ENCODE measurements around the gene UBE2E3.

Gene UBE2E3

DNA sequence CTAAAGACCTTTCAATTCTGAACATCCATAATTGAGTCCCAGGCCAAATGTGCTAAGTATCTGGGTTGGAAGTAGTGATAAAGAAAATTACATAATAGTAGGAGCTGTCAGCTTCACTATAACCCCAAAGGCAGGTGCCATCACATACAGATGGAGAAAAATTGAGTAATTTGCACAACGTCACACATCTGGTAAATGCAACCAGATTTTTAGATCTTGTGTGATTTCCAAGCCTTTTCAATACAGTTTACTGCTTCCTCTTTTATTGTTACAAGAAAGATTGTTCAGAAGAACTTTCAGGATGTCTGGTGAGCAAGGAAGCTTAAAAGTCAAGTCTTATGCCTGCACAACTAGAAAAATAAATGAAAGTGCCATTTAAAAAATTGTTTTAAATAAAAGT lies 62.3 kb downstream of the UBE2E3 start:
- H3K4me3 ChIP-seq (ENCODE audit: low read depth, low read length) = no peak overlapping the region
- no peaks in the 10 kb centered on the region for H3K4me1 ChIP-seq (ENCODE audit: control insufficient read depth in 1 of 2, insufficient read depth in 2 of 2, low read length in 2 of 2)
- no peaks in the 10 kb centered on the region for H3K9me3 ChIP-seq (ENCODE audit: insufficient read depth, low read depth, low read length)
- no peak overlapping the region for H2AK5ac ChIP-seq (ENCODE audit: low read length)
- no peak overlapping the region for H4K12ac ChIP-seq (ENCODE audit: low read depth, low read length)
- no peak overlapping the region for H3K23ac ChIP-seq (ENCODE audit: low read length)
- no peaks in the 10 kb centered on the region for H3K27me3 ChIP-seq (ENCODE audit: insufficient read depth, low read length)
- no peak overlapping the region for H3K14ac ChIP-seq (ENCODE audit: low read length)
- H2BK12ac ChIP-seq (ENCODE audit: low read length) = no peak overlapping the region
- no peak for DNase-seq
- H3K4me2 ChIP-seq (ENCODE audit: low read length) = no peak overlapping the region
- no peaks in the 10 kb centered on the region for H3K36me3 ChIP-seq (ENCODE audit: control insufficient read depth in 1 of 2, insufficient read depth in 2 of 2, low read length in 2 of 2)
- H2BK120ac ChIP-seq (ENCODE audit: insufficient read depth, low read length, poor library complexity) = no peak overlapping the region
- no peak overlapping the region for H4K8ac ChIP-seq (ENCODE audit: low read depth, low read length)
- H3K79me1 ChIP-seq (ENCODE audit: low read length) = no peaks in the 10 kb centered on the region
- no peak overlapping the region for H3K27ac ChIP-seq (ENCODE audit: low read depth, low read length)
- H3K18ac ChIP-seq (ENCODE audit: low read length) = no peak overlapping the region
- no peak overlapping the region for H2BK5ac ChIP-seq (ENCODE audit: low read depth, low read length, poor library complexity)
- no peak overlapping the region for H3K9ac ChIP-seq (ENCODE audit: low read length)
- H4K91ac ChIP-seq (ENCODE audit: low read depth, low read length) = no peak overlapping the region
- WGBS (ENCODE audit: extremely low coverage, insufficient coverage, insufficient read length) = no CpG with 5 or more reads among the region's 1 CpG
- no peak overlapping the region for H3K4ac ChIP-seq (ENCODE audit: low read depth, low read length)
- no peaks in the 10 kb centered on the region for H3K79me2 ChIP-seq (ENCODE audit: control insufficient read depth, insufficient read depth, low read length, poor library complexity)
- H2AFZ ChIP-seq (ENCODE audit: insufficient read depth, low read length, poor library complexity) = no peak overlapping the region

DNA sequence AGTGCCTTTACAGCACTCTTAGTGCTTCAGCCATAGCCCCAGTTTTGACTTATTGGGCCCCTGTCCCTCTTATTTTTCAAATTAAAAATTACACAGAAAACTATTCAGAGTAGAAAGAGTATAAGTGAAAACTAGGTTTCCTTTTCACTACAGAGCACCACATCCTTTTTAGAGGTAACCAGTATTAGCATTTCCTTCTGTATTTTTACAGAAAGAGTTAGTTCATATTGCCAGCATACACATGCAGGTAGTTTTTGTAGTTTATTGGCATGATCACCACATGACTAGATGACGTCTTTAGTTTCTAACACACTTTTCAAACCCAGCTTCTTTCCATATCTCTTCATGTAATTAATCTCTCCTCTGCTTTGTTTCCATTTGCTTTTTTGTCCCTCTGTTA lies 66.4 kb downstream of the UBE2E3 start:
- WGBS (ENCODE audit: extremely low coverage, insufficient coverage, insufficient read length) = no CpG with 5 or more reads among the region's 1 CpG
- Histone ChIP-seq H2BK5ac (ENCODE audit: low read depth, low read length, poor library complexity) (no peak overlapping the region), H3K79me1 (ENCODE audit: low read length) (no peaks in the 10 kb centered on the region), H3K79me2 (ENCODE audit: control insufficient read depth, insufficient read depth, low read length, poor library complexity) (no peaks in the 10 kb centered on the region), H3K4me1 (ENCODE audit: control insufficient read depth in 1 of 2, insufficient read depth in 2 of 2, low read length in 2 of 2) (no peaks in the 10 kb centered on the region), H3K36me3 (ENCODE audit: control insufficient read depth in 1 of 2, insufficient read depth in 2 of 2, low read length in 2 of 2) (no peaks in the 10 kb centered on the region), H3K27me3 (ENCODE audit: insufficient read depth, low read length) (no peaks in the 10 kb centered on the region), H2BK120ac (ENCODE audit: insufficient read depth, low read length, poor library complexity) (no peak overlapping the region), H3K4me2 (ENCODE audit: low read length) (no peak overlapping the region), H2AK5ac (ENCODE audit: low read length) (no peak overlapping the region), H3K18ac (ENCODE audit: low read length) (no peak overlapping the region), H3K9ac (ENCODE audit: low read length) (no peak overlapping the region), H3K4me3 (ENCODE audit: low read depth, low read length) (no peak overlapping the region), H2AFZ (ENCODE audit: insufficient read depth, low read length, poor library complexity) (no peak overlapping the region), H4K91ac (ENCODE audit: low read depth, low read length) (no peak overlapping the region), H3K23ac (ENCODE audit: low read length) (no peak overlapping the region), H3K14ac (ENCODE audit: low read length) (no peak overlapping the region), H4K8ac (ENCODE audit: low read depth, low read length) (no peak overlapping the region), H2BK12ac (ENCODE audit: low read length) (no peak overlapping the region), H3K4ac (ENCODE audit: low read depth, low read length) (no peak overlapping the region), H4K12ac (ENCODE audit: low read depth, low read length) (no peak overlapping the region), H3K9me3 (ENCODE audit: insufficient read depth, low read depth, low read length) (no peaks in the 10 kb centered on the region), H3K27ac (ENCODE audit: low read depth, low read length) (no peak overlapping the region)
- no peak for DNase-seq

DNA sequence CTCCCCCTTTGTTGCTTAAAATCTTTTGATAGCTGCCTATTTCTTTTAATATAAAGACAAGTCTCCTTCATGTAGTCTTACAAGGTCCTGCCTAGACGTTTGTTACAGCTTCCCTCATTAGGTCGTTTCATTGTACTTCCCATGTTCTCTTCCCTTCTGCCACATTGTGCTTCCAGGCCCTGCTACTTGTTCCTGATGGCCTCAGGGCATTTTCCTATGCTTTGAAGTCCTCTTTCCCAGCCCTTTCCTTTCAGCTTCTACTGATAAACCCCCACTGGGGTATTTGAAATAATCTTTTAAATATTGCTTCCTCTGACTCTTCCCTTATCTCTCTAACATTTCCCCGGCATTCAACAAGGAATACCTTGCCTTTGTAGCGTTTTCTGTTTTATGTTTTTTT lies 67.4 kb downstream of the UBE2E3 start:
- Histone ChIP-seq H4K8ac (ENCODE audit: low read depth, low read length) (no peak overlapping the region), H3K4me1 (ENCODE audit: control insufficient read depth in 1 of 2, insufficient read depth in 2 of 2, low read length in 2 of 2) (no peaks in the 10 kb centered on the region), H3K27me3 (ENCODE audit: insufficient read depth, low read length) (no peaks in the 10 kb centered on the region), H3K79me2 (ENCODE audit: control insufficient read depth, insufficient read depth, low read length, poor library complexity) (no peaks in the 10 kb centered on the region), H2BK5ac (ENCODE audit: low read depth, low read length, poor library complexity) (no peak overlapping the region), H3K14ac (ENCODE audit: low read length) (no peak overlapping the region), H3K36me3 (ENCODE audit: control insufficient read depth in 1 of 2, insufficient read depth in 2 of 2, low read length in 2 of 2) (no peaks in the 10 kb centered on the region), H3K4ac (ENCODE audit: low read depth, low read length) (no peak overlapping the region), H3K79me1 (ENCODE audit: low read length) (no peaks in the 10 kb centered on the region), H3K9ac (ENCODE audit: low read length) (no peak overlapping the region), H3K4me3 (ENCODE audit: low read depth, low read length) (no peak overlapping the region), H3K4me2 (ENCODE audit: low read length) (no peak overlapping the region), H2BK12ac (ENCODE audit: low read length) (no peak overlapping the region), H3K9me3 (ENCODE audit: insufficient read depth, low read depth, low read length) (no peaks in the 10 kb centered on the region), H3K23ac (ENCODE audit: low read length) (no peak overlapping the region), H4K12ac (ENCODE audit: low read depth, low read length) (no peak overlapping the region), H2AFZ (ENCODE audit: insufficient read depth, low read length, poor library complexity) (no peak overlapping the region), H4K91ac (ENCODE audit: low read depth, low read length) (no peak overlapping the region), H3K27ac (ENCODE audit: low read depth, low read length) (no peak overlapping the region), H2AK5ac (ENCODE audit: low read length) (no peak overlapping the region), H3K18ac (ENCODE audit: low read length) (no peak overlapping the region), H2BK120ac (ENCODE audit: insufficient read depth, low read length, poor library complexity) (no peak overlapping the region)
- WGBS (ENCODE audit: extremely low coverage, insufficient coverage, insufficient read length) = no CpG with 5 or more reads among the region's 4 CpGs
- no peak for DNase-seq

DNA sequence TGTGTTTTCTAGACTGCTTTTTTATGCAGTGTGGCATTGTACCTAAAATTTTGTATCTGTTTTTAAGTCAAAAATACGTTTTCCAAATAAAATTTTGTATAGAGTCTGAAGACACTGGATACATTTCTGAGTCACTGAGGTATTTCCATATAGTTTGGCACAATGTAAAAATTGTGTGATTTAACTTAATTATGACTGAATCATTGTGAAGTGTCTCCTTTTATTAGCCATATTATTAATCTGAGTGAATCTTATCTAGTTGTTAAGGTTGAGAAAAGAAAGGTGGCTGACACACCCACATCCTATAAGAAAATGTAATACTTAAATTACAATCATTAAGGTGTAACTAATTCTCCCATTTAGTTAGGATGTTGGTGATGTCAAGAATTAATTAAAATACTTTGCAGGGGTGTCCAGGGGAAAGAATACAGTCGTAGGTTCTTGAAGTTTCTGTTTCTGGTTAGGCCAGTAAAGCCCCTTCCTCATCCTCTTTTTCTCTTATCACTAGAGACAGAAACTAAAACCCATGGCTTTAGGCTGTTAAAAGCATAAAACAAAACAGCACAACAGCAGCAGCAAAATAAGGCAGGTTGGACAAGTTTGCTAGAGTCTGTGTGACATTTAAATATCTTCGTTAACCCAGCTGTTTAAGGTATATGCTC lies 71.6 kb downstream of the UBE2E3 start:
- H3K9ac ChIP-seq (ENCODE audit: low read length) = no peak overlapping the region
- H3K9me3 ChIP-seq (ENCODE audit: insufficient read depth, low read depth, low read length) = no peaks in the 10 kb centered on the region
- no peak for DNase-seq
- H2BK120ac ChIP-seq (ENCODE audit: insufficient read depth, low read length, poor library complexity) = no peak overlapping the region
- H3K79me1 ChIP-seq (ENCODE audit: low read length) = no peaks in the 10 kb centered on the region
- no peak overlapping the region for H3K23ac ChIP-seq (ENCODE audit: low read length)
- H3K79me2 ChIP-seq (ENCODE audit: control insufficient read depth, insufficient read depth, low read length, poor library complexity) = no peaks in the 10 kb centered on the region
- no peaks in the 10 kb centered on the region for H3K36me3 ChIP-seq (ENCODE audit: control insufficient read depth in 1 of 2, insufficient read depth in 2 of 2, low read length in 2 of 2)
- H2BK12ac ChIP-seq (ENCODE audit: low read length) = no peak overlapping the region
- no peak overlapping the region for H3K4me2 ChIP-seq (ENCODE audit: low read length)
- WGBS (ENCODE audit: extremely low coverage, insufficient coverage, insufficient read length) = no CpG with 5 or more reads among the region's 3 CpGs
- H3K4ac ChIP-seq (ENCODE audit: low read depth, low read length) = no peak overlapping the region
- H3K27ac ChIP-seq (ENCODE audit: low read depth, low read length) = no peak overlapping the region
- H4K8ac ChIP-seq (ENCODE audit: low read depth, low read length) = no peak overlapping the region
- no peak overlapping the region for H2BK5ac ChIP-seq (ENCODE audit: low read depth, low read length, poor library complexity)
- no peak overlapping the region for H3K14ac ChIP-seq (ENCODE audit: low read length)
- no peak overlapping the region for H2AK5ac ChIP-seq (ENCODE audit: low read length)
- no peaks in the 10 kb centered on the region for H3K27me3 ChIP-seq (ENCODE audit: insufficient read depth, low read length)
- H2AFZ ChIP-seq (ENCODE audit: insufficient read depth, low read length, poor library complexity) = no peak overlapping the region
- H3K4me3 ChIP-seq (ENCODE audit: low read depth, low read length) = no peak overlapping the region
- H4K91ac ChIP-seq (ENCODE audit: low read depth, low read length) = no peak overlapping the region
- H4K12ac ChIP-seq (ENCODE audit: low read depth, low read length) = no peak overlapping the region
- no peak overlapping the region for H3K18ac ChIP-seq (ENCODE audit: low read length)
- H3K4me1 ChIP-seq (ENCODE audit: control insufficient read depth in 1 of 2, insufficient read depth in 2 of 2, low read length in 2 of 2) = no peaks in the 10 kb centered on the region
